ENCODE measurements around the gene NEDD4L. TPM values are rescaled to one million over a fixed set of nuclear protein-coding genes. Genes with fewer than 3 reads are reported as not detected.

Gene NEDD4L
- total and polyA plus RNA-seq, 10 of the 15 experiments (the other 5 are each of a cell fraction or from before 2014, with no cell fraction given): 7.4 to 24.0 (median 17.7) TPM

DNA sequence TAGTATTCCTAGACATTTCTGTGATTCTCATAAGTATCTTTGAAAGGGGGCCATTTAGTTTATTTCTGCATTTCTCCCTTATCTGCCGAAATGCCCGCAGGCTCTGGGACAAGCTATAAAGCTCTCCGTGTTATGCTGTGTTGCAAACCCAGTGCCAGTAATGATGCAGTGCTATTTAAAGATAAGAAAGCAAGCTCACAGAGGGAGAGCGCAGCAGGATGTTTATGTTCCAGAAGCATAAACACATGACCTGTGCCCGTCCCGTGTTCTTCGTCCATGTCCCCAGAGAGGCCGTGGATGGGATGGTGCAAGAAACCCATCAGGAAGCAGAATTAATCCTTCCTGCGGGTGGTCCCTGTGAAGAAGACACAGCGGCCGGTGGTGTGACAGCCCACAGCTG is 99.4 kb downstream of the NEDD4L start (continued):
- TF ChIP-seq, protein P1, sequence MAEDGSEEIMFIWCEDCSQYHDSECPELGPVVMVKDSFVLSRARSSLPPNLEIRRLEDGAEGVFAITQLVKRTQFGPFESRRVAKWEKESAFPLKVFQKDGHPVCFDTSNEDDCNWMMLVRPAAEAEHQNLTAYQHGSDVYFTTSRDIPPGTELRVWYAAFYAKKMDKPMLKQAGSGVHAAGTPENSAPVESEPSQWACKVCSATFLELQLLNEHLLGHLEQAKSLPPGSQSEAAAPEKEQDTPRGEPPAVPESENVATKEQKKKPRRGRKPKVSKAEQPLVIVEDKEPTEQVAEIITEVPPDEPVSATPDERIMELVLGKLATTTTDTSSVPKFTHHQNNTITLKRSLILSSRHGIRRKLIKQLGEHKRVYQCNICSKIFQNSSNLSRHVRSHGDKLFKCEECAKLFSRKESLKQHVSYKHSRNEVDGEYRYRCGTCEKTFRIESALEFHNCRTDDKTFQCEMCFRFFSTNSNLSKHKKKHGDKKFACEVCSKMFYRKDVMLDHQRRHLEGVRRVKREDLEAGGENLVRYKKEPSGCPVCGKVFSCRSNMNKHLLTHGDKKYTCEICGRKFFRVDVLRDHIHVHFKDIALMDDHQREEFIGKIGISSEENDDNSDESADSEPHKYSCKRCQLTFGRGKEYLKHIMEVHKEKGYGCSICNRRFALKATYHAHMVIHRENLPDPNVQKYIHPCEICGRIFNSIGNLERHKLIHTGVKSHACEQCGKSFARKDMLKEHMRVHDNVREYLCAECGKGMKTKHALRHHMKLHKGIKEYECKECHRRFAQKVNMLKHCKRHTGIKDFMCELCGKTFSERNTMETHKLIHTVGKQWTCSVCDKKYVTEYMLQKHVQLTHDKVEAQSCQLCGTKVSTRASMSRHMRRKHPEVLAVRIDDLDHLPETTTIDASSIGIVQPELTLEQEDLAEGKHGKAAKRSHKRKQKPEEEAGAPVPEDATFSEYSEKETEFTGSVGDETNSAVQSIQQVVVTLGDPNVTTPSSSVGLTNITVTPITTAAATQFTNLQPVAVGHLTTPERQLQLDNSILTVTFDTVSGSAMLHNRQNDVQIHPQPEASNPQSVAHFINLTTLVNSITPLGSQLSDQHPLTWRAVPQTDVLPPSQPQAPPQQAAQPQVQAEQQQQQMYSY (CRISPR knock-in tag; IDR thresholded peaks at IDR 0.05): no peak
- TF ChIP-seq RCOR1 (conservative IDR thresholded peaks at IDR 0.05; ENCODE audit: low read depth, low read length) (no peak), RAD21 (IDR thresholded peaks at IDR 0.05; ENCODE audit: insufficient read depth, low read depth, low read length) (no peak), ESRRA (IDR thresholded peaks at IDR 0.05; ENCODE audit: low read length) (no peak), ASH2L (IDR thresholded peaks at IDR 0.05; ENCODE audit: borderline replicate concordance, low read depth) (no peak), SPI1 (IDR thresholded peaks at IDR 0.05; ENCODE audit: borderline replicate concordance, insufficient read depth, low read depth, low read length) (no peak), POLR2AphosphoS2 (IDR thresholded peaks at IDR 0.05; ENCODE audit: low read depth, low read length) (no peak), ZZZ3 (IDR thresholded peaks at IDR 0.05; ENCODE audit: control insufficient read depth, insufficient read length, low read depth) (no peak), MEF2A (IDR thresholded peaks at IDR 0.05; ENCODE audit: insufficient read depth, low read depth, low read length) (no peak), JUNB (IDR thresholded peaks at IDR 0.05) (no peak), WRNIP1 (IDR thresholded peaks at IDR 0.05; ENCODE audit: borderline replicate concordance, low read depth, low read length) (no peak), KLF5 (IDR thresholded peaks at IDR 0.05; ENCODE audit: partially characterized antibody) (no peak), HDAC6 (IDR thresholded peaks at IDR 0.05; ENCODE audit: unreplicated experiment) (no peak)
- TF ChIP-seq, protein P2, sequence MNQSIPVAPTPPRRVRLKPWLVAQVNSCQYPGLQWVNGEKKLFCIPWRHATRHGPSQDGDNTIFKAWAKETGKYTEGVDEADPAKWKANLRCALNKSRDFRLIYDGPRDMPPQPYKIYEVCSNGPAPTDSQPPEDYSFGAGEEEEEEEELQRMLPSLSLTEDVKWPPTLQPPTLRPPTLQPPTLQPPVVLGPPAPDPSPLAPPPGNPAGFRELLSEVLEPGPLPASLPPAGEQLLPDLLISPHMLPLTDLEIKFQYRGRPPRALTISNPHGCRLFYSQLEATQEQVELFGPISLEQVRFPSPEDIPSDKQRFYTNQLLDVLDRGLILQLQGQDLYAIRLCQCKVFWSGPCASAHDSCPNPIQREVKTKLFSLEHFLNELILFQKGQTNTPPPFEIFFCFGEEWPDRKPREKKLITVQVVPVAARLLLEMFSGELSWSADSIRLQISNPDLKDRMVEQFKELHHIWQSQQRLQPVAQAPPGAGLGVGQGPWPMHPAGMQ (IDR thresholded peaks at IDR 0.05; ENCODE audit: borderline replicate concordance): no peak
- TF ChIP-seq, protein P3, sequence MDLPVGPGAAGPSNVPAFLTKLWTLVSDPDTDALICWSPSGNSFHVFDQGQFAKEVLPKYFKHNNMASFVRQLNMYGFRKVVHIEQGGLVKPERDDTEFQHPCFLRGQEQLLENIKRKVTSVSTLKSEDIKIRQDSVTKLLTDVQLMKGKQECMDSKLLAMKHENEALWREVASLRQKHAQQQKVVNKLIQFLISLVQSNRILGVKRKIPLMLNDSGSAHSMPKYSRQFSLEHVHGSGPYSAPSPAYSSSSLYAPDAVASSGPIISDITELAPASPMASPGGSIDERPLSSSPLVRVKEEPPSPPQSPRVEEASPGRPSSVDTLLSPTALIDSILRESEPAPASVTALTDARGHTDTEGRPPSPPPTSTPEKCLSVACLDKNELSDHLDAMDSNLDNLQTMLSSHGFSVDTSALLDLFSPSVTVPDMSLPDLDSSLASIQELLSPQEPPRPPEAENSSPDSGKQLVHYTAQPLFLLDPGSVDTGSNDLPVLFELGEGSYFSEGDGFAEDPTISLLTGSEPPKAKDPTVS (IDR thresholded peaks at IDR 0.05; ENCODE audit: low read depth, low read length): no peak
